OCI-LY1 (cell line): Measurements from ENCODE around the gene SDK1.
A peak's percentile ranks its signal among the peaks of the same experiment; 100 is the strongest.

Experiments used
- H2AFZ ChIP-seq: fragments of 200-600 bp; sonication (generic), shearing (Covaris generic); 2 replicates; pipeline ENCODE4 v1.6.0; 2014; ENCODE audit warnings: antibody characterized with exemption, mild to moderate bottlenecking, low read length
- H3F3A ChIP-seq: fragments of 200-600 bp; sonication (generic), shearing (Covaris generic); 2 replicates; pipeline ENCODE4 v1.6.0; 2014; ENCODE audit warnings: mild to moderate bottlenecking, antibody characterized with exemption, low read length, moderate library complexity; ENCODE audit not compliant: insufficient read depth
- H3K27ac ChIP-seq: fragments of 200-600 bp; sonication (generic); 2 replicates; pipeline ENCODE4 v1.5.1; 2014; ENCODE audit warnings: low read length, mixed run types, mild to moderate bottlenecking, low read depth; ENCODE audit not compliant: poor library complexity, severe bottlenecking
- H3K27me3 ChIP-seq: fragments of 200-600 bp; sonication (generic); 2 replicates; pipeline ENCODE4 v1.6.0; 2014; ENCODE audit warnings: antibody characterized with exemption, mild to moderate bottlenecking, low read length, moderate library complexity; ENCODE audit not compliant: insufficient read depth
- H3K36me3 ChIP-seq: fragments of 200-600 bp; sonication (generic); 2 replicates; pipeline ENCODE4 v1.6.1; 2014; ENCODE audit warnings: mild to moderate bottlenecking, antibody characterized with exemption, low read length, moderate library complexity, mixed read lengths; ENCODE audit not compliant: insufficient read depth
- H3K4me1 ChIP-seq: fragments of 200-600 bp; sonication (generic); 2 replicates; pipeline ENCODE4 v1.5.1; 2014; ENCODE audit warnings: mild to moderate bottlenecking, low read length, moderate library complexity; ENCODE audit not compliant: insufficient read depth, severe bottlenecking
- H3K4me2 ChIP-seq: fragments of 200-600 bp; sonication (generic), shearing (Covaris generic); 2 replicates; pipeline ENCODE4 v1.6.1; 2014; ENCODE audit warnings: low read length
- H3K4me3 ChIP-seq: fragments of 200-600 bp; sonication (generic); 2 replicates; pipeline ENCODE4 v1.5.1; 2014; ENCODE audit warnings: low read length, low read depth, mild to moderate bottlenecking, mixed read lengths; ENCODE audit not compliant: poor library complexity, severe bottlenecking
- H3K79me2 ChIP-seq: fragments of 200-600 bp; shearing (Covaris generic); 2 replicates; pipeline ENCODE4 v1.6.1; 2016; ENCODE audit warnings: mixed run types, low read length, mixed read lengths; ENCODE audit not compliant: insufficient read depth
- H3K9ac ChIP-seq: fragments of 200-600 bp; sonication (generic), shearing (Covaris generic); 2 replicates; pipeline ENCODE4 v1.6.1; 2014; ENCODE audit warnings: mild to moderate bottlenecking, low read length, mixed read lengths
- H3K9me2 ChIP-seq: fragments of 200-600 bp; sonication (generic), shearing (Covaris generic); 2 replicates; pipeline ENCODE4 v1.6.1; 2014; ENCODE audit warnings: low read depth, mild to moderate bottlenecking, low read length, mixed read lengths
- H3K9me3 ChIP-seq: fragments of 200-600 bp; shearing (Covaris generic); 2 replicates; pipeline ENCODE4 v1.6.1; 2014; ENCODE audit warnings: low read length, mixed read lengths
- H4K20me1 ChIP-seq: fragments of 200-600 bp; sonication (generic), shearing (Covaris generic); 2 replicates; pipeline ENCODE4 v1.6.0; 2016; ENCODE audit warnings: mild to moderate bottlenecking, low read length; ENCODE audit not compliant: insufficient read depth
- CTCF ChIP-seq: fragments of 200-600 bp; sonication (generic), shearing (Covaris generic); IDR thresholded peaks from 2 replicates; pipeline ENCODE4 v1.5.1; 2017; ENCODE audit warnings: mild to moderate bottlenecking, antibody characterized with exemption, low read length, moderate library complexity, mixed read lengths
- EZH2 ChIP-seq: fragments of 200-600 bp; sonication (generic), shearing (Covaris generic); IDR thresholded peaks from 2 replicates; pipeline ENCODE4 v1.8.0; 2017; ENCODE audit warnings: borderline replicate concordance, mixed run types, mild to moderate bottlenecking, antibody characterized with exemption, low read length, moderate library complexity, mixed read lengths

Gene SDK1

GRCh38 chr7:3757059-3757458 is 456.0 kb downstream of the SDK1 start:
- Histone ChIP-seq H3K4me1 (peaks cover 33% of the 10 kb centered on the region), H3K9me3 (no peaks in the 10 kb centered on the region), H3K4me3 (no peak overlapping the region), H3K79me2 (no peaks in the 10 kb centered on the region), H2AFZ (no peak overlapping the region), H3K9me2 (no peaks in the 10 kb centered on the region), H3K36me3 (no peaks in the 10 kb centered on the region), H3K4me2 (no peak overlapping the region), H4K20me1 (no peaks in the 10 kb centered on the region), H3K9ac (no peak overlapping the region), H3K27ac (peak overlapping the region; percentile 30), H3F3A (no peaks in the 10 kb centered on the region), H3K27me3 (no peaks in the 10 kb centered on the region)
- TF ChIP-seq EZH2: no peak
- no peak for TF ChIP-seq CTCF

GRCh38 chr7:3760651-3761050 is 459.6 kb downstream of the SDK1 start:
- Histone ChIP-seq H3F3A (no peaks in the 10 kb centered on the region), H3K9ac (no peak overlapping the region), H3K4me3 (no peak overlapping the region), H3K4me2 (no peak overlapping the region; the same call in 1 of the 2 replicates), H2AFZ (no peak overlapping the region), H3K9me3 (no peaks in the 10 kb centered on the region), H3K27me3 (no peaks in the 10 kb centered on the region), H3K4me1 (peaks cover 36% of the 10 kb centered on the region), H3K36me3 (no peaks in the 10 kb centered on the region), H3K9me2 (no peaks in the 10 kb centered on the region), H4K20me1 (no peaks in the 10 kb centered on the region), H3K27ac (peak overlapping the region; percentile 83), H3K79me2 (no peaks in the 10 kb centered on the region)
- no peak for TF ChIP-seq EZH2
- no peak for TF ChIP-seq CTCF

- H3K79me2 ChIP-seq: no peaks in the 10 kb centered on the region
- H4K20me1 ChIP-seq: no peaks in the 10 kb centered on the region
- TF ChIP-seq EZH2: no peak
- no peak for TF ChIP-seq CTCF
- peak overlapping the region; percentile 63 for H3K4me2 ChIP-seq
- peak overlapping the region; percentile 36 for H3K9ac ChIP-seq
- H2AFZ ChIP-seq: no peak overlapping the region
- H3F3A ChIP-seq: no peaks in the 10 kb centered on the region
- H3K9me3 ChIP-seq: no peaks in the 10 kb centered on the region
- no peaks in the 10 kb centered on the region for H3K27me3 ChIP-seq
- no peaks in the 10 kb centered on the region for H3K36me3 ChIP-seq
- H3K4me3 ChIP-seq: peak overlapping the region; percentile 32
- no peaks in the 10 kb centered on the region for H3K9me2 ChIP-seq
- H3K27ac ChIP-seq: peak overlapping the region; percentile 83
- H3K4me1 ChIP-seq: peaks cover 30% of the 10 kb centered on the region
Observed at GRCh38 chr7:3762146-3762831, 461.2 kb downstream of the SDK1 start.
